Measurements from ENCODE around the gene C16orf96. TPM values are rescaled to one million over a fixed set of nuclear protein-coding genes. Genes with fewer than 3 reads are reported as not detected.

The C16orf96 gene
- total and polyA plus RNA-seq, 2 of the 8 experiments (the other 6 are each of a cell fraction or from before 2014, with no cell fraction given), result 1.0 to 1.3 TPM

DNA sequence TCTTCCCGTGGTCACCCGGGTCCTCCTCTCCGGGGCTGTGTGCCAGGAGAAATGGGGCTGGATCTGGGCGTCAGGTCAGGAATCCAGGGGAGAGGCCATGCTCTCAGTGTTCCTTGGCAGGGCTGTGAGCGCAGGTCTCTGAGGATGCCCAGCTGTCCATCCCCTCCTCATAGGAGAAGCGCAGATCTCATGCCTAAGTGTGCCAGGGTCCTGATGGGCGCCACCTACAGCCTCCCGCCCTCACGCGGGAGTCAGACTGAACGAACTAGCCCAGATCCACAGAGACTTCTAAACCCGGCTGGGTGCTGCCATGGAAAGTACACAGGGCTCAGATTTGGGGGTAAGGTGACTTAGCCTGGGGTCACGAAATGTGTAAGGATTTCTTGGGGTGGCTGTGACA, 92.8 kb downstream of the C16orf96 start (continued):
- TF ChIP-seq BRCA1 (IDR thresholded peaks at IDR 0.05; ENCODE audit: low read depth, low read length) (no peak), RFX5 (IDR thresholded peaks at IDR 0.05; ENCODE audit: borderline replicate concordance, low read depth, low read length) (no peak)

All from H1 (cell line).